ENCODE data around the gene NDUFS1.
A peak's percentile ranks its signal among the peaks of the same experiment; 100 is the strongest.
"Not testable (repeated sequence)": the region's sequence is repeated elsewhere in the genome, so short reads cannot be mapped to it uniquely, and the experiment has no call there.

Gene NDUFS1

GRCh38 chr2:206159346-206160124, at the start of gene NDUFS1, which contains the start of gene EEF1B2:
TSS of gene NDUFS1 (minus strand) at chr2:206159444. CDS start at chr2:206153678, 5,766 bp downstream.
TSS of gene EEF1B2 (plus strand) at chr2:206159895. CDS start at chr2:206159980, 85 bp downstream.
- TF ChIP-seq TSHZ2 (CRISPR knock-in tag; IDR thresholded peaks at IDR 0.05), result 0 out of 2 replicates have a peak, but pooled peaks have one; percentile 1
- no peak for TF ChIP-seq GLIS3 (CRISPR knock-in tag; IDR thresholded peaks at IDR 0.05)
- peak; percentile 94 for ATAC-seq

GRCh38 chr2:206208900-206209299, 49.7 kb upstream of the NDUFS1 start:
- no peak for ATAC-seq
- TF ChIP-seq OSR1 (CRISPR knock-in tag; IDR thresholded peaks at IDR 0.05), result no peak
- no peak for TF ChIP-seq POU6F1 (CRISPR knock-in tag; IDR thresholded peaks at IDR 0.05; ENCODE audit: borderline replicate concordance, low read depth)
- TF ChIP-seq CSRNP3 (CRISPR knock-in tag; IDR thresholded peaks at IDR 0.05), result no peak
- TF ChIP-seq ZFP30 (CRISPR knock-in tag; IDR thresholded peaks at IDR 0.05), result no peak
- no peak for TF ChIP-seq BACH2 (CRISPR knock-in tag; IDR thresholded peaks at IDR 0.05; ENCODE audit: borderline replicate concordance)
- TF ChIP-seq TCF4 (CRISPR knock-in tag; IDR thresholded peaks at IDR 0.05; ENCODE audit: borderline replicate concordance), result no peak
- TF ChIP-seq ZC3H10 (CRISPR knock-in tag; IDR thresholded peaks at IDR 0.05), result no peak
- TF ChIP-seq ZFP3 (CRISPR knock-in tag; IDR thresholded peaks at IDR 0.05), result no peak
- no peak for TF ChIP-seq ISL1 (CRISPR knock-in tag; IDR thresholded peaks at IDR 0.05)
- TF ChIP-seq TSHZ2 (CRISPR knock-in tag; IDR thresholded peaks at IDR 0.05), result no peak
- TF ChIP-seq ZNF70 (CRISPR knock-in tag; IDR thresholded peaks at IDR 0.05), result no peak
- no peak for TF ChIP-seq CSDC2 (CRISPR knock-in tag; IDR thresholded peaks at IDR 0.05)
- no peak for TF ChIP-seq CREB5 (CRISPR knock-in tag; IDR thresholded peaks at IDR 0.05; ENCODE audit: low read depth)
- TF ChIP-seq PATZ1 (CRISPR knock-in tag; IDR thresholded peaks at IDR 0.05; ENCODE audit: borderline replicate concordance), result no peak
- no peak for TF ChIP-seq ZNF565 (CRISPR knock-in tag; conservative IDR thresholded peaks at IDR 0.05; ENCODE audit: low read depth)

GRCh38 chr2:206207316-206207715, 48.1 kb upstream of the NDUFS1 start:
- not testable (repeated sequence) for ATAC-seq
